Hematopoietic multipotent progenitor cell treated with erythropoietin and hydrocortisone succinate and interleukin-3 and kit ligand, for 17 days (in vitro differentiated cells): Measurements from ENCODE around the gene DCUN1D3.
"Not testable (repeated sequence)": the region's sequence is repeated elsewhere in the genome, so short reads cannot be mapped to it uniquely, and the experiment has no call there.

Experiments used
- DNase-seq: peaks from one replicate; pipeline ENCODE4 v3.0.0-alpha.2; 2015; ENCODE audit warnings: low spot score

The DCUN1D3 gene

DNA sequence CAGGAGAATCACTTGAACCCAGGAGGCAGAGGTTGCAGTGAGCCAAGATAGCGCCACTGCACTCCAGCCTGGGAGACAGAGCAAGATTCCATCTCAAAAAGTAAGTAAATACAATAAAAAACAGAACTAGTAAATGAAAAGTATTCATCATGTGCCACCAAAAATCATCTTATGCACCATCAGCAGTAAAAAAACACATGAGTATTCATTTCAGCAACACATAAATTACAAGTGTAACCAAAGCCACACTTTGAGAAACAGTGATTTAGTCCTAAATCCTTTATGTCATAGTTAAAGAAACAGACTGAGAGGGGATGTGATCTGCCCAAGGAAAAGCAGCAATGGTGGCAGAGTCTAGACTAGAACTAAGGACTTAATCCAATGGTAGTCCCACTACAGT lies 13.0 kb downstream of the DCUN1D3 start:
- DNase-seq = no peak

DNA sequence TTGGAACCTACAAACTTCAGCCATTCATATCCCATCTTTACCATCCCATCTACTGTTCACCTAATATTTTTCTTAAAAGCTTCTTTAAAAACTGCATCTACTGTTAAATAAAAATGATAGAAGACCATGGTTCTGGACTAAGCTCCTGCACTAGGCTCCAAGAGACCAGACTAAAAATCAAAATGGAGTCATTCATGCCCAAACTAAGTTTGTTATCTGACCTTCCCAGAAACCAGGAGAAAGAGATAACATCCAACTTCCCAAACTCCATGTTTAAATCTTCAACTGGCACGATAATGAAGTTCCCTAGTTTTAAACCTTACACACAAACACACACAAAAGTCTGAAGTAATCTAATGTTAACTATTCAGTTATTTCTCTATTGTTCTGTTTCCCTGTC lies 13.8 kb downstream of the DCUN1D3 start:
- no peak for DNase-seq

DNA sequence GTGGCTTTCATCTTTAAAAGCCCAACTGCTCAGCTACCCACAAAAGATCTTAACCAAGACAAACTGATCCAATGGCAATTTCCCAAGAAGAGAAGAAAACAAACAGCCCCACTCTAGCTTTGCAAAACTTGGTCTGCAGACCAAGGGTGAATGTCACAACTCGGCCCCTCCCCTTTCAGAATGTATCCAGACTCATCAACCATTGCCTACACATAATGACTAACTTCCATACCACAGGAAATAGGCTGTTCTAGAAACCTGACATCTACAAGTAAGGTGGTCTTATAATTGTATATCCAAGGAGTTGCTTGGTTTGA lies 16.0 kb downstream of the DCUN1D3 start:
- no peak for DNase-seq

DNA sequence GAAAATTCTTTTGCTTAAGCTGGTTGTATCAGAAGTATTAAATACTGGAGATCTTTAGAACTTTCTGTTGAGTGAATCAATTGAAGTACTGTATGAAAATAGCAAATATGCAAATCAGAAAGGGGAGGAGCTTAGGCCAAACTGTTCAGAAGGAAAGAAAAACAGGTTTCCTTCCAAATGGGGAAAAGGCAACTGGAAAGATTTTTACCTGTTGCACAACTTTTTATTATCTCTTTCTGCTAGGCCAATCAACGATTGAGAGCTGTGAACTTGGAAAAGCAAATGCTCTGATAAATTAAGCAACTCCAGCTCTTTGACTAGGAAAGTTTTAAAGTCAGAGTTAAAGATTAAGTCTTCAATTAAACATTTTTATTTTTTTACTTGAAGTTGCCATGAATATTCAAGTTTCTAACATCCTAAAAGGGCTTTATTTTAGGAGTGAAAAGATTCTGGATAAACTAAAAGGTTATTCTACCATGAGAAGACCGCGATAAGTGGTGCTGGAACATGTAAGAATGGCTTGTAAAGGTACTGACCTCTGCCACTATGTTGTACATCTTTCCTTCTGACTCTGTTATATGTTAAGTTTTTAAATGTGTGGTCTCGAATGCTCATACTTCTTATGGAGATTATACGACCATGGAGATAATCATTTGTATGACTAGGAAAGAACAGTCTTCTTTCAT lies 16.5 kb downstream of the DCUN1D3 start:
- DNase-seq = no peak

DNA sequence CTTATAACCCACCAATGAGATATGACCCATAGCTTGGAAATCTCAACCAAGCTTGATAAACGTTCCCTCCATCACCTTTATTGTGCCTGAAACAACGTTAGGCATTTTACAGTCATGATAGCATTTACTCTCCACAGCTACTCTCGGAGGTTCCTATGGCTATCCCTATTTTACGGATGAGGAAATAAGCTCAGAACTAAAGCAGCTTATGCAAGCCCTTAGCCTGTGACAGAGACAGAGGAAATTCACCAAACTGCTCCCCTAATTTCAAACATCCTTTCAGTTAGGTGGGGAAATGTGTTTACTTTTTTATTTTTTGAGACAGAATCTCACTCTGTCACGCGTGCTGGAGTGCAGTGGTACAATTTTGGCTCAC lies 18.7 kb downstream of the DCUN1D3 start:
- DNase-seq = no peak

DNA sequence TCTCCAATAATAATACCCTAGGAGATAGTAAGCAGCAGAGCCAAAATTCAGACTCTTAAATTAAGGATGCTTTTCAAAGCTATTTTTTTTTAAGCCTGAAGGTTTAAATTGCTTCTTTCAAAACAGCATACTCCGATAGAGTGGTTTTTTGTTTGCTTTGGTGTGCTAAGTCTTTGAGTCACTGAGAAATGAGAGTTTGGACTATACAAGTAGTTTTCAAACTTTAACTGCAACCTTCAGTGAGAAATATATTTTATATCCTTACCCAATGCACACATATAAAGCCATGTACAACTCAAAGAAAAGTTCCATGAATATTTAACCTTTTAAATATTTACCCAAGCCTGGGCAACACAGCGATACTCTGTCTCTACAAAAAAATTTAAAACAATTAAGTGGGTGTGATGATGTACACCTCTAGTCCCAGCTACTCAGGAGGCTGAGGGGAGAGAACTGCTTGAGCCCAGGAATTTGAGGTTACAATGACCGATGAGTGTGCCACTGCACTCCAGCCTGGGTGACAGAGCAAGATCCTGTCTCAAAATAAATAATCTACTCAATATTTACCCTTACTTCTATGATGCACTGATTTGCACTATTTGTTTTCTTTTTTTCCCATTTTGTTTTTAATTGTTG lies 19.2 kb downstream of the DCUN1D3 start:
- DNase-seq = no peak

DNA sequence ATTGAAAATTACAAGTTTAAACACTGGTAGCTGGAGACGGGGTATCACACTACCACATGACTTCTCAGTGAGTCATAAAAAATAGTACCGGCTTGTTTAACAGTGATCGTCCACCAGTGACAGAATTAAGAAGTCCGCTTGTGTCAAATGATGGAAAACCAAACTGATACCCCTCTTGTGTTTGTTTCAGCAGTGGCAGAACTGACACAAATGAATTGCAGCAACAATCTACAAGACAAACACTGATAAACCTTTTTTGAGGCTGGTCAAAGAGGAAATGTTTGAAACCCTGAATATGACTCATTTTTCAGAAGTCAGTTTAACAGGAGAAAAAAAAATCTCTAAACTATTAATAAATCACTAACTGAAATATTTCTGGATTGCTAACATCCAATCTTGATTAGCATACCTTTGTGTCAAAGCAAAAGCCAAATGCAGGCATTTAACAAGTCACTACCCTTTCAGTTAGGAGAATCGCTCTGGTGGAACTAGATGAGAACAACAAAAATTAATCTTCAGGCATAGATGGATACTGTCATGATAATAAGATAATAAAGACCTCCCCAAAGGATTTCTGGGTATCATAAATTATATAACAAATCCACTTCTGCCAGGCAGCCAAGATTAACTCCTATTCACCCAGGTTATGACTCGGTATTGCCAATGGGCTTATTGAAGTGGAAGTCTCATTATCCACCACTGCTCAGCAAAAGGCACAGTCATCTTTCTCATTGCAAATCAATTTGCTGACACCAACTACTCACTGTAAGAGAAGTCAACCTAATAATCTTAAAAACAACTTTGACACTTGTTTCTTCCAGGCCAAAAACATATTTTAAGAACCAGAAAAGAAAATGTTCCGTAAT lies 20.8 kb downstream of the DCUN1D3 start:
- DNase-seq = no peak

DNA sequence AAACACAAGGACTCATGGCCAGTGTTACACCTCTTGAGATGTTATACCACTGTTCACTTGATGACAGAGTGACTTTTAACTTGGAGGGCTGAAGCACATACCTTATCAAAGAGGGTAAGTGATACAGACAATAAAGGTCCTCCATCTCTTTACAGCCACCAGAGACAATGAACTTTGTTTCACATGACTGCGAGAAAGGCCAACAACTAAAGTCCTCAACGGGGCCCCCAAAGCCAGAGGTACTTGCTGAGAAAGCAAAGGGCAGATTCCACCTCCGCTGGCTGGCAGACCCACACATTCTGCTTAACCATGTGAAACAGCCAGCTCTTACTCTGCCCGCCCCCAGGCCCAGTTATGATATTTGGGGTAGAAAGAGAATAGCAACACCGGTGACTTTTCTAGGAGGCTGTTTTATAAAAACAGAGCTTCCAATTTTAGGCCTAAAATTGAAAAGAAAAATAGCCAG lies 21.4 kb downstream of the DCUN1D3 start:
- no peak for DNase-seq

DNA sequence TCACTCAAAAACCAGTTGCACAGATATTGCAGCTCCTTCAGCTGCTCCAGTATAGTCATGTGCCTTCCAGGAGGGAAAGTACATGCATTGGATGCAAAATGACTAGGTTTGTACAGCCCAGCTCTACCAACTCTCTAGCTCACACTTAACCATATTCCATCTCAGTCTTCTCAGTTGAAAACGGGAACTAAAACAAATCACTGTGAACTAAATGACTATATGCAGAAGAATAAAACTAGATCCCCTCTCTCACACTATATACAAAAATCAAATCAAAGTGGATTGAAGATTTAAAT lies 24.9 kb downstream of the DCUN1D3 start:
- no peak for DNase-seq

DNA sequence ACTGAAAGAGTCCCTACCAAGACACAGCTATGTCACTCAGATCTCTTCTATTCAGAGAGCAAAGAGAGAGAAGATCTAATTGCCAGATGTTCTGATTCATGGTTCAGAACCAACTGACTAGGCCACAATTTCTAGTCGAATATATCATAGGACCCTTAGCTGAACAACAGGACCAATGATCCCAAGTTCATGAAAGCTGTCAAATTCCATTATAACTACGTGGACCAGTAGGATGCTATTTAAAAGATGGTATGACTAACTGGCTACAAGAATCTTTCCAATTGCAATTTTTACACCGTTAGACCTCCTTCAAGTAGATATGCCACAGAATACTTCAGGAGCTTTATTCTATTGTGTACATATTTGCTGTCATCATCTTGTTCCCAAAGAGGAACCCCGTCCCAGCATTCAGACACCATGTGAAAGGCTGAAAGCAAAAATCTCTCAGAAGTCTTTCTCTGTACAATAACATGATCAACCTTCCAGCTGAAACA lies 26.0 kb downstream of the DCUN1D3 start:
- DNase-seq = no peak

DNA sequence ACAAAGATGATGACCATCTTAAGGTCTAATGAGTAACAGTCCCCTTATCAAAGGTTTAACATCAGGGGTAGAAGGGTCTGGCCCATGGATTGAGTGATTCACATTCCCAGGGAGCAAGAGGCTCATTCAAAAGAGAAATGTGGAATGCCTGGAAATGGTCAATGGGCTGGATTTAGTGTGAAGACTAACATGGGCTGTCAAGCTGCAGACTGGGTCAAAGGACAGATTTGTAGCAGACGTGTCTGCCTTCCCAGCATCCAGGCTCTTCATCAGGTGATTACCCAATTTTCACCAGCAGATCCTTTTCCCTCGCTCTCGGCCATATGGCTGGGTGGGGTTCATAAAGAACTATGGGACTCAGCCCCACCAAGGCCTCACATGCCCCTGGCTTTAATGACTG lies 26.8 kb downstream of the DCUN1D3 start:
- no peak for DNase-seq

DNA sequence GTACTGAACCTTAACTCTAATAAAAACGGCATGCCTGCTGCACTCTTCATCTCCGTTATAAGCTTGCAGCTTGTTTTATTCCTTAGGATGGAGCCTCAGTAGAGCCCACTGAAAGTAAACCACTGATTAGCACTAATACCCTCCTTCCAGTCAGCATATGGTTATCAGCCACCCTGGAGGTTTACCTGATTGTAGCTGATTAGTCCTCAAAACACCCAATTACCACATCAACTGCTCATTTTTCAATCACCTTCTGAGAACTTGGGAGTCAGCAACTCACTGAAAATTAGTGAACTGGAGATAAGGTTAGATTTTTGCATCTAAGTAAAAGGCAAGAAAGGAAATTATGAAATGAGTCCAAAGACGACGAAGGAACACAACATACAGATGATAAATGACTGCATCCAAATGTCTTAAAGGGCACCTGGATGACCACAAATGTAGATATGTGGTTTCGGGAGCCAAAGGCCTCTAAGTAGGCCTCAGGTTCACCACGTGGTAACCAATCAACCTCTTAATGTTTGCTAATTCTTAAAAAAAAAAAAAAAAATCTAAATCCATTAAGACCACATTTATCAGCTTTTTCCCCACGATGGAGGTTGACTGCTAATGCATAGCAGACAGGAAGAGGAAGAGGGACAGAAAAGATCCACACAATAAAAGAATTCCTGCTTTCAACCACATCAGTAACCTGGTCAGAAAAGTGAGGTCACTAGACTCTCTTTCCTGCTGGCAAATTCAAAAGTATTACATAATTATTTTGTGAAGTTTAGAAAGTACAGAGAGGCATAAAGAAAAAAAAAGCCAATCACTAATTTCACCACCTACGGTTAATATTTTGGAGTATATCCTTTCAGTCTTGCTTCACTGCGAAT lies 28.0 kb downstream of the DCUN1D3 start:
- DNase-seq = no peak

DNA sequence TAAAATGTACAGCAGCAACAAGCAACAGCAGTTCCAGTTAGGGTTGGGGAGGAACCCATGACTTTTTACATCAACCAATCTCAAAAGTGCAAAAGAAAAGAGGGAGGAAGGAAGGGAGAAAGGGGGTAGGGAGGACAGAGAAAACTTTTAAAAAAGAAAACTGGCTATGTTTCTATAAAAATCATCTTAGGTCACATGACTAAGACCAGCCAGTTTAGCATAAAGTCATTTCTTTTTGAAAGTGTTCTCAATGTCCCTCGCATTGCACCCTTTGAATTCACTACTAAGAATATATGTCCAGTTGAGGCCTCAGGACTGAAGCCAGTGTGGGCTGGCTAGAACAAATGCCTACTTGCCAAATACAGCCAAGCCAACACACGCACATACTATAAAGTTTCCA lies 28.9 kb downstream of the DCUN1D3 start:
- no peak for DNase-seq

DNA sequence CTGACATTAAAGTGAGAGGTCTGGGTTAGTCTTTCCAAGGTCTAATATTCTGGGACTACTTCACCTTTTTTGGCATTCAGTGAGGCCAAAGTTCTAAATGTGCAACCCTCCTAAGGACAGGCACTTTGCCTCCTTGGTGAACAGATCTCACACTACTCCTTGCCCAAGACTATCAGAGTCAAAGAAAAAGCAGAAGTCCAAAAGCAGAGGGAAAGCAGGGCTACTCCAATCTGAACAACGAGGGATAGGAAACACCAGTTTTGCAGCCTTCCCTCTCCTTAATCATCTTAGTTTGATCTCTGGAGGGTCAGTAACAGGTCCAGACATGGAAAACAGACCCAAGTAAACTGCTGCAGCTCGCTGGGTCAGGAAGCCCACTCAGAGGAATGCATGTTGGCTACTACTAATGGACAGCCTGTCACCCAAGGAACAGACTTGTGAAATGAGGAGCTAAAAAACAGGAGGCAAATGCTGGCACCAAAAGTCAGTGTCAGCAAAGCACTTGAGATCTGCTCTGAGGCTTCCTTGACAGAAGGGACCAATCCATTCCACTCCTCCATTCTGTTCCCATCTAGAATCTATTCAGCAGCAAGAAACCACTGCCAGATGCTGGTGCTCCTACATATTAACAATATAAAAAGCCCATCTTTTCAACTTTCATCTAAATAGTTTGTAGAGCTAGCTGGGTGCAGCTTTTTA lies 29.9 kb downstream of the DCUN1D3 start:
- DNase-seq = no peak

DNA sequence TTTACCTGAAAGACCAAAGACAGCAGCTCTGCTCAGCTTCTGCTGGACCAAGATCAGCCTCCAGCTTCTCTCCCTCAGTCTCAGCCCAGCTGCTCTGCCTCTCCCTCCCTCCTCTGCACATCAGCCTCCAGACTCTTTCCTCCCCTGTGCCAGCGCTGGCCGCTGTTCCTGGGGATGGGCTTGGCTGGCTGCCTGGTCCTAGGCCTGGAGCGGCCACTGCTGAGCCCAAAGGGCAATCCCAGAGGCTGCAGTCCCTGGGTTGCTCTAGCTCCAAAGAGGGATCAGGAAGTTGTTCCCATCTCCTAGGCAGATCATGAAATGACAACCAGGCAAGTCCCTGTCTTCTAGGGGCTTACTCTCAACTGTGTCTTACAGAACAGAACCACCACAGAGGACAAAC lies 31.3 kb downstream of the DCUN1D3 start:
- no peak for DNase-seq

DNA sequence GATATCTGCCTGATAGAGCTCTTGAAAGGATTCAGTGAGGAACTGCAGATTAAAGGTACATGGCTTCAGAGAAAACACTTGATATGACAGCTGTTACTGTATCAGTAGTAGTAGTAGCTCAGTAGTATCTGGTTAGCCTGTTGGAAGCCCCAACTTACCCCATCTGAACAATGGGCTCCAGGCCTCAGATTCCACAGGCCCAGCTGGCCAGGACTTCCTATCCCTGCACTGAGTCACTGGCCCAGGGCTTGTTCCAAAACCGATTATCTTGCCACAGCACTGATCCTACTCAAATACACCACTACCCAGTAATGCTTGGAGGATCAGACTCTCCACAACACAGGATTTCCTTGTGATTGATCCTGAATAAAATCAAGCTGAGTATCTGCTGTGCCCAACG lies 32.6 kb downstream of the DCUN1D3 start:
- no peak for DNase-seq

DNA sequence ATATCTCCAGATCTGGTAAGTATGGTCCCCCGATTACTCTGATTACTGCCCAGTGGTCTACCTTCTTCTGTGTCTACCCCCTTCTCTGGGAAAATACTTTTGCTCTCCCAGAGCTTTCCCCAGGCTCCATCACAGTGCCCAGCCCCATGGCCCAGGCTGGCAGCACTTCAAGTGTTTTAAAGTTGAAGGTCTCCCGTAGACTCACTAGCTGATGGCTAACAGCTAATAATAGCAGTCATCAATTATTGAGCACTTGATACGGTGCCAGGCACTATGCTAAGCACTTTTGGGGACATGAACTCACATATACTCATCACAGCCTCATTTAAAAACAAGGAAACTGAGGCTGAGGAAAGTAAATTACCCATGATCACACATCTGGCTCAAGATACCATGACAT lies 33.4 kb downstream of the DCUN1D3 start:
- DNase-seq = no peak

DNA sequence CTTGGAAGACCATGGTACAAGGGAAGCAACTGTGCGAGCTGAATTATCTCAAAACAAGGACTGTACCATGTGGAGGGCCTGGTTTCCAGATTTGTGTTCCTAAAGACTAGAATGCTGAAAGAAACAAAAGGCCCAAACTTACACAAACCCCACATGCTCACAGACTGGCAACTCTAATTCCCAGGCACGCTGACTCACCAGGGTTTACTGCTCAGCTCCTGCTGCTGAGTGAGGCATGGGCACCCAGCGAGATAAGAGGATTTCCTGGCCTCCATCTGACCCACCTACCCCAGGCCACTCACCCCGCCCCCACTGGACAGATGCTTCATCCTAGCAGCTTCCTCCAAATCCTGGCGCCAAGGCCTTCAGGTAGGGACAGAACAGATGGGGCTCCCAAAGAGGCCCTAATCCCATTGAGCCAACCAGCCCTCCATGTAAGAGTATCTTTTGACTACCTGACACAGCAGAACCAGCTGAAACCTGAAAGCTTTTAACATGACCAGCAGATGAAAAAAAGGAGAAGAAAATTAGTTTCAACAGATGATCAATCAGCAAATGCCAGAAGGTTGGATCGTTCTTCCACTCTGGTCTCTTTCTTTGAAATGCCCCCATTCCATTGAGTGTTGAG lies 33.9 kb downstream of the DCUN1D3 start:
- peak; percentile 67 for DNase-seq

DNA sequence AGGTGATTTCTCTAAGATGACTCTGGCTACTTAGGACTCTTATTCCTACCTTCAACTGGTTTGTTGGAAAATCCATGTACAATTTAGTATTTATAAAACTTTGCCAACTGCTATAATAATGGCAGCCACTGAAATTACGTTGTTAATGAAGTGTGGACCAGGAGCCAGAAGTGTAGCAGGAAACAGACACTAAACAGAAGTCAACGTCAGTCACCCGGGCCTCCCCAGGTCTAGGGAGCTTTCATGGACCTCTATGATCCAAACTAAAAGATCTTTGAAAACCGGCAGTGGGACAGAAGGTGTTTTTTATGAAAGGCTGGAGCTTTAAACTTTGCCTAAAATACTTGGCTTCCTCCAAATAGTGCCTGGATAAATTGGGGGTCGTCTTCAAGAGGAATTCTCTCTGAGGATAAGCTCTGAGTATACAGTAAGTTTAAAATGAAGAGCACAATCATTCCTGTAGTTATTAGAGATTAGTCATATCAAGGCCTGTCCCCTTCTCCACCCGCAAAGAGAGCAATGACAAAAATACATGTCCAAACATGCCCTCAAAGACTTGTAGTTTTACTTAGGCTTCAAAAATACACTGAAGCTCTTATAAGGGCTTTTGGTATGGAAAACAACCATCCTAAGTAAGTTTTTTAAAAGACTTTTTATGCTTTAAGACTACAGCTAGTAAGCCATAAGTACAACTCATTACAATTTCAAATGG lies 34.6 kb downstream of the DCUN1D3 start:
- DNase-seq = peak; percentile 55

DNA sequence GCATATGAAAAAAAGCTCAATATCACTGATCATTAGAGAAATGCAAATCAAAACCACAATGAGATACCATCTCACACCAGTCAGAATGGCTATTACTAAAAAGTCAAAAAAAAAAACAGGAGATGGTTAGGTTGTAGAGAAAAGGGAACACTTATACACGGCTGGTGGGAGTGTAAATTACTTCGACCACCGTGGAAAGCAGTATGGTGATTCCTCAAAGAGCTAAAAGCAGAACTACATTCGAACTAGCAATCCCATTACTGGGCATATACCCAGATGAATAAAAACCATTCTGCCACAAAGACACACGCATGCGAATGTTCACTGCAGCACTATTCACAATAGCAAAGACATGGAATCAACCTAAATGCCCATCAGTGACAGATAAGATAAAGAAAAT lies 35.8 kb downstream of the DCUN1D3 start:
- DNase-seq = not testable (repeated sequence)
